ENCODE results near the gene ADGRF3.

- TF ChIP-seq, protein P1, sequence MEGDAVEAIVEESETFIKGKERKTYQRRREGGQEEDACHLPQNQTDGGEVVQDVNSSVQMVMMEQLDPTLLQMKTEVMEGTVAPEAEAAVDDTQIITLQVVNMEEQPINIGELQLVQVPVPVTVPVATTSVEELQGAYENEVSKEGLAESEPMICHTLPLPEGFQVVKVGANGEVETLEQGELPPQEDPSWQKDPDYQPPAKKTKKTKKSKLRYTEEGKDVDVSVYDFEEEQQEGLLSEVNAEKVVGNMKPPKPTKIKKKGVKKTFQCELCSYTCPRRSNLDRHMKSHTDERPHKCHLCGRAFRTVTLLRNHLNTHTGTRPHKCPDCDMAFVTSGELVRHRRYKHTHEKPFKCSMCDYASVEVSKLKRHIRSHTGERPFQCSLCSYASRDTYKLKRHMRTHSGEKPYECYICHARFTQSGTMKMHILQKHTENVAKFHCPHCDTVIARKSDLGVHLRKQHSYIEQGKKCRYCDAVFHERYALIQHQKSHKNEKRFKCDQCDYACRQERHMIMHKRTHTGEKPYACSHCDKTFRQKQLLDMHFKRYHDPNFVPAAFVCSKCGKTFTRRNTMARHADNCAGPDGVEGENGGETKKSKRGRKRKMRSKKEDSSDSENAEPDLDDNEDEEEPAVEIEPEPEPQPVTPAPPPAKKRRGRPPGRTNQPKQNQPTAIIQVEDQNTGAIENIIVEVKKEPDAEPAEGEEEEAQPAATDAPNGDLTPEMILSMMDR (IDR thresholded peaks at IDR 0.05), result no peak
- TF ChIP-seq EZH2phosphoT487 (IDR thresholded peaks at IDR 0.05), result no peak
Observed at GRCh38 chr2:26305540-26305939, 41.0 kb downstream of the ADGRF3 start.
